Measurements from ENCODE around the gene ZC3HAV1. TPM values are rescaled to one million over a fixed set of nuclear protein-coding genes. Genes with fewer than 3 reads are reported as not detected.

ZC3HAV1 gene
- total RNA-seq, 3 donors from 2014 or later = 36.5 to 38.9 (median 38.4) TPM

DNA sequence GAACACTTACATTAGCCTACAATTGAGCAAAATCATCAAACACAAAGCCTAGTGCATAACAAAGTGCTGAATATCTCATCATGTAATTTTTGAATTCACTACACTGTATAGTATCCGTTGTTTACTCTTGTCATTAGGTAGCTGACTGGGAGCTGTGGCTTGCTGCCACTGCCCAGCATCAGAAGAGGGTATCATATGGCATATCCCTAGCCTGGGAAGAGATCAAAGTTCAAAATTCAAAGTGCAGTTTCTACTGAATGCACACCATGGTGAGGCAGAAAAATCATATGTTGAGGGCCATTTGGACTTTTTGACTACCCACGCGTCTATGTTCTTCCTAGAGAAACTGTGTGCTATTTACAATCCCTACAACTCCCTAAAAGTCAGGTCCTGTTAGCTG lies 7.5 kb upstream of the ZC3HAV1 start:
- TF ChIP-seq, protein P1, sequence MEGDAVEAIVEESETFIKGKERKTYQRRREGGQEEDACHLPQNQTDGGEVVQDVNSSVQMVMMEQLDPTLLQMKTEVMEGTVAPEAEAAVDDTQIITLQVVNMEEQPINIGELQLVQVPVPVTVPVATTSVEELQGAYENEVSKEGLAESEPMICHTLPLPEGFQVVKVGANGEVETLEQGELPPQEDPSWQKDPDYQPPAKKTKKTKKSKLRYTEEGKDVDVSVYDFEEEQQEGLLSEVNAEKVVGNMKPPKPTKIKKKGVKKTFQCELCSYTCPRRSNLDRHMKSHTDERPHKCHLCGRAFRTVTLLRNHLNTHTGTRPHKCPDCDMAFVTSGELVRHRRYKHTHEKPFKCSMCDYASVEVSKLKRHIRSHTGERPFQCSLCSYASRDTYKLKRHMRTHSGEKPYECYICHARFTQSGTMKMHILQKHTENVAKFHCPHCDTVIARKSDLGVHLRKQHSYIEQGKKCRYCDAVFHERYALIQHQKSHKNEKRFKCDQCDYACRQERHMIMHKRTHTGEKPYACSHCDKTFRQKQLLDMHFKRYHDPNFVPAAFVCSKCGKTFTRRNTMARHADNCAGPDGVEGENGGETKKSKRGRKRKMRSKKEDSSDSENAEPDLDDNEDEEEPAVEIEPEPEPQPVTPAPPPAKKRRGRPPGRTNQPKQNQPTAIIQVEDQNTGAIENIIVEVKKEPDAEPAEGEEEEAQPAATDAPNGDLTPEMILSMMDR (IDR thresholded peaks at IDR 0.05) = no peak
- ATAC-seq = peak; percentile 4
- Histone ChIP-seq H3K36me3 (ENCODE audit: low read depth) (no peaks in the 10 kb centered on the region), H3K9me3 (no peaks in the 10 kb centered on the region), H3K4me3 (no peak overlapping the region), H3K4me1 (ENCODE audit: low read depth) (peaks cover 10% of the 10 kb centered on the region)
- intact Hi-C loops (cut with DNase I, micrococcal nuclease) = no loop called here
- no peak for DNase-seq

DNA sequence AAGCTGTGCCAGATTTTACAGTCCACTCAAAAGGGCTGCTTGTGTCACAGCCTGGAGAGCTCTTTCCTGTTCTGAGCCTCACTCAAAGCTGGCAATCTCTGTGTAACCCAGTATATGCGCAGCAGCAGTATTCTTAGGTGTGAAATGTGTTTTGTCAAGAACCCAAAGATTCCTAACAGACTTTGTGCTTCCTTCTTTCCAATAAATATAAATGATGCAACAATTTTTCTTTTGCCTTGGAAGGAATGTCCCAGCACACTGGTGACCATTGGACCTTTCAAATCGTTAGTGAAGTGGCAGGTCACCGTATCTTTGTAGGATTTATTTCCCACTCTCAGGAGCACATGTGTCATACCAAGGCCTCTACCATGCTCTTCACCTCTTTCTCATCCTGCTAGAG lies 5.6 kb upstream of the ZC3HAV1 start:
- TF ChIP-seq, protein P1 (IDR thresholded peaks at IDR 0.05) = no peak
- intact Hi-C loops (cut with DNase I, micrococcal nuclease) = no loop called here
- Histone ChIP-seq H3K9me3 (no peaks in the 10 kb centered on the region), H3K36me3 (ENCODE audit: low read depth) (no peaks in the 10 kb centered on the region), H3K4me1 (ENCODE audit: low read depth) (peaks cover 12% of the 10 kb centered on the region), H3K4me3 (no peak overlapping the region)
- ATAC-seq = no peak
- DNase-seq = no peak

DNA sequence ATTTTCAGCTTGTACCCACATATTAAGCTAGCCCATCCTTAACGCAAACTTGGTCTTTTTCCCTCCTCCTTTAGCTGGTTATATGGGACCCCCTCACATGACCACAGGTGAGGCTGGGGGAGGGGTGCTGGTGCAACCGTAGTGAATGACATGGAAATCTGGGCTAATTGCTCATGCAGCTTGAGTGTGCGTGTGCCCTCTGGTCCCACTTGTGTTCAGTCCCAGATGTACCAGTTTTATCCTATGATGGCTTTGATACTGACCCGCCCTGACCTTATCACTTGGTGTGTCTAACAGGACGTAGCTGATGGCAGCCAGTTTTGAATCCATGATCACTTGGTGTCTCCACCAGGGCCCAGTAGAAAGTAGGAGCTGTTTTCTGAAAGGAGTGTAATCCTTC lies 5.1 kb upstream of the ZC3HAV1 start:
- no peaks in the 10 kb centered on the region for H3K9me3 ChIP-seq

DNA sequence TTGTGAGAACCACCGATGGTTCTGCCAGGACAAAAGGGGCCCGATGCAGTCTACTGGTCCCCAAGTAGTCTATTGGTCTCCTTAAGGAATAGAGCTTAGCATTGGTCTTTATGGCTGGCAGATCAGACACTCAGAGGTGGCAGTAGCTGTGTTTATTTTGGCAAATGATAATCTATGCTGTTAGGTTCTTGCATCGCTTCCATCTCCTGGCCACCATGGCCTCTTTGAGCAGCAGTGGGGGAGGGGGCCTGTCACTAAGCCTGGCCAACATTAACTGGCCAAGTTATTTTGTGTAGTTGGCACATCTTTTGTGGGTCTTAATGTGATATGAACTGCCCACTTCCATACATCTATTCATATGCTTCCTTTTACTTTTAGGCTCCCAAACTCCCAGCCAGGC lies 4.5 kb upstream of the ZC3HAV1 start:
- intact Hi-C loops (cut with DNase I, micrococcal nuclease) = no loop called here
- TF ChIP-seq, protein P1 (IDR thresholded peaks at IDR 0.05) = no peak
- no peak for DNase-seq
- Histone ChIP-seq H3K9me3 (no peaks in the 10 kb centered on the region), H3K36me3 (ENCODE audit: low read depth) (no peaks in the 10 kb centered on the region), H3K4me3 (no peak overlapping the region), H3K4me1 (ENCODE audit: low read depth) (peaks cover 7% of the 10 kb centered on the region)
- ATAC-seq = no peak

More for the DNA sequence above, 5.1 kb upstream of the ZC3HAV1 start:
- Histone ChIP-seq H3K4me3 (no peak overlapping the region), H3K4me1 (ENCODE audit: low read depth) (peaks cover 12% of the 10 kb centered on the region), H3K36me3 (ENCODE audit: low read depth) (no peaks in the 10 kb centered on the region)
- DNase-seq (no peak), ATAC-seq (no peak)
- TF ChIP-seq, protein P1 (IDR thresholded peaks at IDR 0.05) = no peak
- intact Hi-C loops (cut with DNase I, micrococcal nuclease) = no loop called here

GRCh38 chr7:139112741-139113250 lies 3.3 kb upstream of the ZC3HAV1 start:
- no peaks in the 10 kb centered on the region for H3K9me3 ChIP-seq
- no peak for ATAC-seq
- no peaks in the 10 kb centered on the region for H3K36me3 ChIP-seq (ENCODE audit: low read depth)
- TF ChIP-seq, protein P1 (IDR thresholded peaks at IDR 0.05) = no peak
- DNase-seq = no peak
- no peak overlapping the region for H3K4me3 ChIP-seq
- intact Hi-C loops (cut with DNase I, micrococcal nuclease) = no loop called here
- peaks cover 5% of the 10 kb centered on the region for H3K4me1 ChIP-seq (ENCODE audit: low read depth)

DNA sequence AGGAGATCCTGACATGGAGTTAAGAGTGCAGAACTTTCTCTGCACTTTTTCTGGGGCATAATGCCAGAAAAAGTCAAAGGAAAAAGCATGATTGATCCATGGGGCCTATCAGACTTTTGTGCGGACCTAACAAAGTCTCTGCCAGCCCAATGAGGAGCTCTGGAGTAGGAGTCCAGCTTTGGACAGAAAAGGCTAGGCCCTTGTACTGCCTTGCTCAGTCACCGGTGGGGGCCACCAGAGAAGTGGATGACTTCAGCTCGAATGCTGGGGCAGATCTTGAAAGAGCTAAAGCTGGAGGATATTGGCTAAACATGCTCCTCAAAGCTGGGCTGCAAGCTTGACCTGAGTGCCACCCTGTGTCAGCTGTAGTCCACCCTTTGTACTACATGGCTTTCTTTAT lies 2.8 kb upstream of the ZC3HAV1 start:
- peaks cover 9% of the 10 kb centered on the region for H3K4me1 ChIP-seq (ENCODE audit: low read depth)
- ATAC-seq (no peak), DNase-seq (no peak)
- no peak overlapping the region for H3K4me3 ChIP-seq
- H3K9me3 ChIP-seq = no peaks in the 10 kb centered on the region
- intact Hi-C loops (cut with DNase I, micrococcal nuclease) = no loop called here
- TF ChIP-seq, protein P1 (IDR thresholded peaks at IDR 0.05) = no peak
- H3K36me3 ChIP-seq (ENCODE audit: low read depth) = no peaks in the 10 kb centered on the region

Data from mucosa of descending colon (tissue), 3 donors.